LNCaP clone FGC (cell line): ENCODE results near the gene RELL1.

Source experiments
- DNase-seq: peaks from one replicate; pipeline ENCODE4 v3.0.0-alpha.2; 2011; ENCODE audit warnings: low read depth
- H3K4me3 ChIP-seq: 2 replicates; pipeline ENCODE4 v1.5.1; 2011; ENCODE audit warnings: mild to moderate bottlenecking, low read depth, low read length, control low read depth
- TF ChIP-seq, protein P1 (sequence below): IDR thresholded peaks from 2 replicates; pipeline ENCODE4 v1.5.1; 2012; ENCODE audit warnings: mild to moderate bottlenecking; ENCODE audit not compliant: control insufficient read depth, insufficient read depth; ENCODE audit errors: extremely low read depth

RELL1 gene

DNA sequence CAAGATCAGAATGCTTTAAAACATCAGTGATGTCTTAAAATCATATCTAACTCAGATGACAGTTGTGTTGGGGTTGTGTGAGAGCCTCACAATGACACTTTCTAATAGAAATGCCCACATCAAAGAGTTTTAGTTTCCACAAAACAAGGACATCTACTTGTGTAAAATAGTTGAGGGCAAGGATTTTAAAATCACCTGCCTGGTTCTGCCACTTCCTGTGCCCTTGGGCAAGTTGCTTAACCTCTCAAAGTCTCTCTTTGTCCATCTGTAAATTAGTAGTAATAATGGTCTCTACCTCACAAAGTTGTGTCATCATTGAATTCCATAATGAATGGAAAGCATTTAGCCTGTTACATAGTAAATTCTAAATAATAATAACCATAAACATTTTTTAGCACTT, 41.9 kb upstream of the RELL1 start:
- TF ChIP-seq, protein P1, sequence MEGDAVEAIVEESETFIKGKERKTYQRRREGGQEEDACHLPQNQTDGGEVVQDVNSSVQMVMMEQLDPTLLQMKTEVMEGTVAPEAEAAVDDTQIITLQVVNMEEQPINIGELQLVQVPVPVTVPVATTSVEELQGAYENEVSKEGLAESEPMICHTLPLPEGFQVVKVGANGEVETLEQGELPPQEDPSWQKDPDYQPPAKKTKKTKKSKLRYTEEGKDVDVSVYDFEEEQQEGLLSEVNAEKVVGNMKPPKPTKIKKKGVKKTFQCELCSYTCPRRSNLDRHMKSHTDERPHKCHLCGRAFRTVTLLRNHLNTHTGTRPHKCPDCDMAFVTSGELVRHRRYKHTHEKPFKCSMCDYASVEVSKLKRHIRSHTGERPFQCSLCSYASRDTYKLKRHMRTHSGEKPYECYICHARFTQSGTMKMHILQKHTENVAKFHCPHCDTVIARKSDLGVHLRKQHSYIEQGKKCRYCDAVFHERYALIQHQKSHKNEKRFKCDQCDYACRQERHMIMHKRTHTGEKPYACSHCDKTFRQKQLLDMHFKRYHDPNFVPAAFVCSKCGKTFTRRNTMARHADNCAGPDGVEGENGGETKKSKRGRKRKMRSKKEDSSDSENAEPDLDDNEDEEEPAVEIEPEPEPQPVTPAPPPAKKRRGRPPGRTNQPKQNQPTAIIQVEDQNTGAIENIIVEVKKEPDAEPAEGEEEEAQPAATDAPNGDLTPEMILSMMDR, result no peak
- H3K4me3 ChIP-seq, result no peak overlapping the region
- DNase-seq, result no peak

GRCh38 chr4:37727635-37728034, 41.5 kb upstream of the RELL1 start:
- no peak overlapping the region for H3K4me3 ChIP-seq
- DNase-seq, result no peak
- TF ChIP-seq, protein P1, result no peak

DNA sequence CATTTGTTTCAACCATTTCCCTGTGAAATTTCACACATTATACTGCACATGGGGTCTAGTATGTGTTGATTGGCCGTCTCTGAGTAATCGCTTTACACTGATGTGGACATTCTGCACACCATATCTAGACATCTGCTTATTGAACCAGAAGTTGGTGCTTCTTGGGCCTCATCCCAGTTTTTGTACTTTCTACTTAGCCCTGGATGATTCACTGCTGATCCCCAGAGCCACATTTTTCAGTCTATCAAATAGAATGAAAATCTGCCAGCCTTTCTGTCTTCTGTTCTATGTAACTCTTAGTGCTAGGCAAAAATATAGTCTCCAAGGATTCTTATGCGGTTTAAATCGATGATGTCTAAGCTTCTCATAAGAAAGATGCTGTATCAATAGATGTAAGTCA, 40.5 kb upstream of the RELL1 start:
- H3K4me3 ChIP-seq, result no peak overlapping the region
- DNase-seq, result no peak
- TF ChIP-seq, protein P1, result no peak

- no peak overlapping the region for H3K4me3 ChIP-seq
- DNase-seq, result no peak
- TF ChIP-seq, protein P1, result no peak
These were observed 39.5 kb upstream of the RELL1 start for GRCh38 chr4:37725718-37726117.

DNA sequence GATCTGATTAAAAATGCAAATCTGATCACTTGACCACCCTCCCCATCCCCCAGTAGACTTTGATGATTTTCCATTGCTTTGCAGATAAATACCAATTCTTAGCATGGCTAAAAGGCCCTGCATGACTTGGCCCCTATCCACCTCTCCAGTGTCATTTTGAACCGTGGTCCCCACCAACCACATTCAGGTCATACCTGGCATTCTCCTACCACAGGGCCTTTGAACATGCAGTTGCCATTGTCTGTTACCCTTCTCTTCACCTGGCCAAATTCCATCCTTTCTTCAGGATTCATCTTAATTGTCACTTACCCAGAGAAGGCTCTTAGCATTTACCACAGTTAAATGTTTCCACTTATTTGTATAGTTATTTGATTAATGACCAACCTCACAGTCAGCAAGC, 36.9 kb upstream of the RELL1 start:
- no peak for DNase-seq
- no peak overlapping the region for H3K4me3 ChIP-seq
- TF ChIP-seq, protein P1, result no peak

DNA sequence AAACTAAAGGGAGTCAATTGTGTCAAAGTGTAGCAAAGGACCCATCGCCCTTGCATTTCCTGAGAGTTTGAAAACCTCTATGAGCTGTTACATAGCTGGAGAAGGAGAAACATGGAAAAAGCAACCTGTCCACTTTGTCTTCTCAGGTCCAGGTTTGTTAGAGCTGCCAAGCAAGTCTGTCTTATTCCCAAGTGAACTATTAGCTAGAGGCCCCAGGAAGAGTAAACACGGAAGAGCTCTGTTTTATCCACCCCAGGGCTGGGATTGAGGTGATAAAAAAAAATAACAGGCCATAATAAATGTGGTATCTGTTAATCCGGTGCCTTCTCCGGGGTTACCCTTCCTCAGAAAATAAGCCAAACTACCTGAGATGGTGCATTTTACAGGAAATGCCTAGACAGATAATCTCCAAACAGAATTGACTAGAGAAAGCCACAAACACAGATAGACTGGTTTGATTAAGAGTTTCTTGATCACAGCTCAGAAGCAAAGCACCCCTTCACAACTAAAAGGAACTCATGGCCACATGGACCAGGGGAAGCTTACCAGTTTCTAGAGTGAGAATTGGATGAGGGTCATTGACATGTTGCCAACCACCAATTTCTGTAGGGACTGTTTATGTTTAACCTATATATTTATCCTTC, 35.9 kb upstream of the RELL1 start:
- peak; percentile 74 for DNase-seq
- TF ChIP-seq, protein P1, result no peak
- H3K4me3 ChIP-seq, result no peak overlapping the region

DNA sequence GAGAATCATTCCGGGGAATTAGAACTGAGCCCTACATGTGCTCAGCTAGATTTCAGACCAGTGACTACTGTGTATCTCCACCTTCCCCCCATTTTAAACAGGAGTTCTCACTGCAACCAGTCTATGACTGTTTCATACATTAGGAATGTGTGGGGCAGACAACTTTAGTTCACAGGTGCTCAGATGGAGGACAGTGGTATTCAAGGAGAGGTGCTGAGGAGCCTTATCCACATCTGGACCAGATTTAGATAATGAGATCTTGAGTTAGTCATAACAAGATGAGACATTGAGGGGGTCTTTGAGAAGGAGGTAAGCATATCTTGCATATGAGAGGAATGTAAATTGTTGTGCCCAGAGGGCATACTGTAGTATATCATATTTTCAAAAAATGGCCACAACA, 32.8 kb upstream of the RELL1 start:
- TF ChIP-seq, protein P1, result no peak
- DNase-seq, result no peak
- H3K4me3 ChIP-seq, result no peak overlapping the region
